SK-N-MC (cell line): Measurements from ENCODE around the gene LELP1.
"Not testable (repeated sequence)": the region's sequence is repeated elsewhere in the genome, so short reads cannot be mapped to it uniquely, and the experiment has no call there.

ENCODE experiments used
- DNase-seq: peaks from one replicate; pipeline ENCODE4 v3.0.0-alpha.2; 2011; ENCODE audit warnings: low read depth, low spot score
- H3K27ac ChIP-seq: fragments of 200-600 bp; sonication (generic); 2 replicates; pipeline ENCODE4 v1.5.1; 2016; ENCODE audit warnings: mixed run types
- H3K36me3 ChIP-seq: fragments of 200-600 bp; sonication (generic); 2 replicates; pipeline ENCODE4 v1.6.1; 2017; ENCODE audit warnings: antibody characterized with exemption, low read length, mixed read lengths; ENCODE audit not compliant: insufficient read depth
- H3K4me3 ChIP-seq: fragments of 200-600 bp; sonication (generic); 2 replicates; pipeline ENCODE4 v1.5.1; 2016
- H3K9ac ChIP-seq: fragments of 200-600 bp; sonication (generic); 2 replicates; pipeline ENCODE4 v1.8.0; 2017; ENCODE audit warnings: mixed run types, mixed read lengths; ENCODE audit not compliant: insufficient read length
- H3K9me3 ChIP-seq: fragments of 200-600 bp; sonication (generic); 2 replicates; pipeline ENCODE4 v1.6.1; 2017; ENCODE audit warnings: low read depth, mild to moderate bottlenecking, antibody characterized with exemption, low read length, moderate library complexity, mixed read lengths
- EZH2 ChIP-seq: fragments of 200-600 bp; sonication (generic); IDR thresholded peaks from one replicate; pipeline ENCODE4 v1.6.1; 2017; ENCODE audit warnings: antibody characterized with exemption
- FOXP2 ChIP-seq: optimal IDR thresholded peaks from 2 replicates; pipeline ENCODE3; 2011; ENCODE audit warnings: mild to moderate bottlenecking, moderate library complexity; ENCODE audit not compliant: insufficient read depth; ENCODE audit errors: extremely low read length, control extremely low read depth
- POLR2AphosphoS5 ChIP-seq: IDR thresholded peaks from 2 replicates; pipeline ENCODE4 v1.6.1; 2012; ENCODE audit warnings: mild to moderate bottlenecking, low read depth, low read length, borderline replicate concordance

LELP1 gene

DNA sequence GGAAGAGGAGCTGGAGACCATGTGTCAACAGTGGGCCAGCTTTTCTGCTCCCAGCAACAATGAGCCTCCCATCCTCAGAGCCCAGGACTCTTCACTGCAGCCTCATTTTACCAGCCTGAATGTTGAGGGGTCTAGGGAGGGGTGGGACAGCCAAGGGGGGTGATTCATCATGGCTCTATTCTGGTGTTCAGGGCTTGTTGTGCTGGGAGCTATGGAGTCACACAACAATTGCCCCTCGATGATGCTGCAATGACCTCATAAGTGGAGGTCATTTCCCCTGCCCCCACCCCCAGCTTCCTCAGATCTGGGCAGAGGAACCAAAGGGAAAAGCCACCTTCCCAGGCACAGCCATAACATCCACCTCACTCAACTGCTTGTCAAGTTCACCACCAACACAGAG, at the start of gene LELP1:
TSS of gene LELP1 (plus strand) at position 301 of the 400 bp plus-strand sequence. CDS start 1,278 bp downstream, outside the sequence.
- DNase-seq, result no peak
- H3K36me3 ChIP-seq, result no peaks in the 10 kb centered on the region
- H3K4me3 ChIP-seq, result no peak within 1 kb of the TSS
- no peak within 1 kb of the TSS for H3K9ac ChIP-seq
- TF ChIP-seq POLR2AphosphoS5 (no peak), FOXP2 (no peak), EZH2 (no peak)
- no peaks in the 10 kb centered on the region for H3K9me3 ChIP-seq
- H3K27ac ChIP-seq, result no peak within 1 kb of the TSS

GRCh38 chr1:153155541-153155940, 47.7 kb upstream of the LELP1 start:
- TF ChIP-seq FOXP2 (no peak), EZH2 (no peak), POLR2AphosphoS5 (no peak)

DNA sequence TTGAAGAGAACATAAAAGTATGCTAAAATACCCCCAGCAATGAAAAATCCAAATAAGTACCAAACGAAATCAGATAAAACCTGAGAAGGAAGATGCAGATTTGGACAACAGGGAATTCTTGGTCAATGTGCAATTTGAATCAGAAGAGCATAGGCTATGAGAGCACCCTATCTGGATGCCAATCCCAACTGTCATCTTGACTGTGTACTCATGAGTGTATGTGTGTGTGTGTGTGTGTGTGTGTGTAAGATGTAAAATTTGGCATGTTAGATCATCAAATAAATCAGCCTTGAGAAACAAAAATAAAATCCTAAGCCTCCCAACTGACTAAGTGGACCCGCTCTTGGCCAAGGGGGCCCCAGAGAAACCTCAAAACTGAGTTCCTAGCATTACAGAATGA, 34.5 kb upstream of the LELP1 start:
- H3K36me3 ChIP-seq, result no peaks in the 10 kb centered on the region
- H3K9ac ChIP-seq, result no peak overlapping the region
- H3K9me3 ChIP-seq, result no peaks in the 10 kb centered on the region
- no peak for TF ChIP-seq EZH2
- no peak for TF ChIP-seq POLR2AphosphoS5
- TF ChIP-seq FOXP2, result no peak
- H3K27ac ChIP-seq, result no peak overlapping the region
- no peak overlapping the region for H3K4me3 ChIP-seq
- no peak for DNase-seq

More at GRCh38 chr1:153155541-153155940, 47.7 kb upstream of the LELP1 start:
- Histone ChIP-seq H3K36me3 (no peaks in the 10 kb centered on the region), H3K27ac (no peak overlapping the region), H3K4me3 (no peak overlapping the region), H3K9me3 (no peaks in the 10 kb centered on the region), H3K9ac (no peak overlapping the region)
- no peak for DNase-seq

DNA sequence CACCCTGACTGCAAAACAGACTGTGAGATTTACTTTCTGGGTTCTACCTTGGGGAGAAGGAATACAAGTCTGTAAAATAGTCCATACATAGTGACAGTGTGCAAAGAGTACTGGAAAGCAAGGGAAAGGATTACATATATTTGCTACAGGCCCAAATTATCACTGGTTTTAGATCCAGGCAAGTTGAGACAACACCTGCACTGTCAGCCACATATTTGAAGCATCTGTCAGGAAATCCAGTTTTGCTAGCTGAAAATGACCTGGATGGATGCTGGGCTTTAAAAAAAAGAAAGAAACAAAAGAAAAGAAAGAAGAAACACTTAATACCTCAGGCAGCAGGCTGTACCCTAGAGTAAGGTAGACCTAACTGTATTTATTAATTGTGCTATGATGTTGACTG, 28.6 kb upstream of the LELP1 start:
- DNase-seq, result no peak
- Histone ChIP-seq H3K9ac (no peak overlapping the region), H3K36me3 (no peaks in the 10 kb centered on the region), H3K27ac (no peak overlapping the region), H3K4me3 (no peak overlapping the region), H3K9me3 (no peaks in the 10 kb centered on the region)
- TF ChIP-seq FOXP2, result no peak

GRCh38 chr1:153178922-153179321, 24.3 kb upstream of the LELP1 start:
- Histone ChIP-seq H3K27ac (no peak overlapping the region), H3K9me3 (no peaks in the 10 kb centered on the region), H3K36me3 (no peaks in the 10 kb centered on the region), H3K9ac (no peak overlapping the region), H3K4me3 (no peak overlapping the region)
- DNase-seq, result no peak
- TF ChIP-seq EZH2, result no peak
- TF ChIP-seq POLR2AphosphoS5, result no peak
- TF ChIP-seq FOXP2, result no peak

- H3K9ac ChIP-seq, result no peak overlapping the region
- no peak for DNase-seq
- no peak overlapping the region for H3K4me3 ChIP-seq
- H3K9me3 ChIP-seq, result no peaks in the 10 kb centered on the region
- TF ChIP-seq FOXP2 (no peak), POLR2AphosphoS5 (no peak), EZH2 (no peak)
- no peak overlapping the region for H3K27ac ChIP-seq
- H3K36me3 ChIP-seq, result no peaks in the 10 kb centered on the region
These were observed 22.7 kb upstream of the LELP1 start for GRCh38 chr1:153180556-153180955.

GRCh38 chr1:153188301-153188700, 14.9 kb upstream of the LELP1 start:
- H3K4me3 ChIP-seq, H3K9me3 ChIP-seq, H3K36me3 ChIP-seq, H3K27ac ChIP-seq, DNase-seq, H3K9ac ChIP-seq: not testable (repeated sequence)

GRCh38 chr1:153190373-153190772, 12.9 kb upstream of the LELP1 start:
- DNase-seq, result no peak
- Histone ChIP-seq H3K27ac (no peak overlapping the region), H3K9me3 (no peaks in the 10 kb centered on the region), H3K9ac (no peak overlapping the region), H3K36me3 (no peaks in the 10 kb centered on the region), H3K4me3 (no peak overlapping the region)
- TF ChIP-seq EZH2, result no peak
- TF ChIP-seq POLR2AphosphoS5, result no peak
- no peak for TF ChIP-seq FOXP2

- no peak overlapping the region for H3K4me3 ChIP-seq
- DNase-seq, result no peak
These were observed 10.5 kb upstream of the LELP1 start for GRCh38 chr1:153192697-153193096.

More at GRCh38 chr1:153192697-153193096, 10.5 kb upstream of the LELP1 start:
- H3K9ac ChIP-seq, result no peak overlapping the region
- TF ChIP-seq FOXP2 (no peak), EZH2 (no peak), POLR2AphosphoS5 (no peak)
- H3K9me3 ChIP-seq, result no peaks in the 10 kb centered on the region
- no peaks in the 10 kb centered on the region for H3K36me3 ChIP-seq
- H3K27ac ChIP-seq, result no peak overlapping the region
